GM12878 (cell line): ENCODE results near the gene GRAMD2B. TPM values are rescaled to one million over a fixed set of nuclear protein-coding genes. Genes with fewer than 3 reads are reported as not detected.

Experiments used
- ATAC-seq: fragments of 200-7000 bp; cut with Tn5 transposase; 3 replicates; pipeline ENCODE4 v1.9.1; 2020; ENCODE audit warnings: mild to moderate bottlenecking, moderate library complexity
- BruUV-seq: library from RNA; stranded (reverse); fragments of 400-500 nt; replicated peaks from 2 replicates; lab custom pipeline; 2021; lab: Mats Ljungman, UMichigan
- CTCF ChIA-PET: fragments of 300-600 bp; sonication (Branson Sonifier 250); formaldehyde crosslinking; extraction: SDS; loops from one replicate; lab custom pipeline; 2021; ENCODE audit warnings: inconsistent platforms; lab: Yijun Ruan, JAX
- POLR2A ChIA-PET: fragments of 350-600 bp; formaldehyde crosslinking; extraction: SDS; loops from one replicate; lab custom pipeline; 2021; ENCODE audit warnings: inconsistent platforms; lab: Charles Lee
- RAD21 ChIA-PET: fragments of 300-600 bp; sonication (Branson Sonifier 250); formaldehyde crosslinking; loops from one replicate; lab custom pipeline; 2023; ENCODE audit warnings: antibody characterized with exemption; ENCODE audit not compliant: unreplicated experiment; lab: Charles Lee
- SMC1A ChIA-PET: fragments of 300-600 bp; sonication (Branson Sonifier 250); formaldehyde crosslinking; loops from one replicate; lab custom pipeline; 2023; ENCODE audit not compliant: unreplicated experiment, uncharacterized antibody; lab: Charles Lee
- DNase-seq: peaks from one replicate; pipeline ENCODE4 v3.0.0-alpha.2; 2011; ENCODE audit warnings: low read depth, low spot score
- FAIRE-seq: peaks from 3 replicates; lab custom pipeline; 2011; peaks lifted over from hg19 to GRCh38; lab: Jason Lieb, UNC
- H2AFZ ChIP-seq: 2 replicates; pipeline ENCODE4 v1.6.0; 2011; ENCODE audit warnings: low read depth, low read length, control low read depth; ENCODE audit not compliant: control insufficient read depth
- H3K27ac ChIP-seq: 2 replicates; pipeline ENCODE4 v1.5.1; 2011; ENCODE audit warnings: control low read depth; ENCODE audit not compliant: control insufficient read depth, insufficient read depth
- H3K27me3 ChIP-seq, 2 experiments: replicated peaks in 1 of 2; 2 replicates each; pipeline versions ENCODE4 v1.6.0 to v1.6.1; 2011; ENCODE audit warnings: low read length in 1 of 2; ENCODE audit not compliant: control insufficient read depth in 2 of 2, insufficient read depth in 2 of 2
- H3K36me3 ChIP-seq, 2 experiments: 2 replicates each; pipeline ENCODE4 v1.5.1; 2011; ENCODE audit warnings: low read length in 1 of 2; ENCODE audit not compliant: control insufficient read depth in 2 of 2, insufficient read depth in 2 of 2
- H3K4me1 ChIP-seq: 2 replicates; pipeline ENCODE4 v1.6.1; 2011; ENCODE audit warnings: mild to moderate bottlenecking, low read length, moderate library complexity, mixed read lengths; ENCODE audit not compliant: control insufficient read depth, insufficient read depth
- H3K4me2 ChIP-seq: 2 replicates; pipeline ENCODE4 v1.6.0; 2011; ENCODE audit warnings: control low read depth; ENCODE audit not compliant: control insufficient read depth, insufficient read depth
- H3K4me3 ChIP-seq: fragments of 200-600 bp; sonication (generic); 2 replicates; pipeline ENCODE4 v1.5.1; 2016
- H3K79me2 ChIP-seq: 2 replicates; pipeline ENCODE4 v1.6.0; 2011; ENCODE audit warnings: low read length; ENCODE audit not compliant: control insufficient read depth, insufficient read depth
- H3K9ac ChIP-seq: 2 replicates; pipeline ENCODE4 v1.8.0; 2011; ENCODE audit warnings: low read length, control low read depth, mixed read lengths; ENCODE audit not compliant: control insufficient read depth, insufficient read depth
- H3K9me3 ChIP-seq: replicated peaks from 3 replicates; pipeline ENCODE4 v1.5.1; 2011; ENCODE audit warnings: mild to moderate bottlenecking, low read length; ENCODE audit not compliant: control insufficient read depth, insufficient read depth
- H4K20me1 ChIP-seq: 2 replicates; pipeline ENCODE4 v1.6.0; 2011; ENCODE audit not compliant: control insufficient read depth, insufficient read depth
- BACH1 ChIP-seq: fragments of 450-650 bp; IDR thresholded peaks from 2 replicates; pipeline ENCODE4 v1.6.1; 2017; ENCODE audit warnings: mild to moderate bottlenecking, borderline replicate concordance
- CHD2 ChIP-seq: IDR thresholded peaks from 2 replicates; pipeline ENCODE4 v1.6.1; 2011; ENCODE audit warnings: low read depth, low read length, improper control_type of control experiment, borderline replicate concordance
- CREM ChIP-seq: IDR thresholded peaks from 2 replicates; pipeline ENCODE4 v1.6.1; 2014; ENCODE audit warnings: antibody characterized with exemption, low read depth
- EED ChIP-seq: sonication (generic); IDR thresholded peaks from 2 replicates; pipeline ENCODE4 v1.6.1; 2016; ENCODE audit warnings: antibody characterized with exemption, low read depth
- FOXK2 ChIP-seq: fragments of 450-650 bp; IDR thresholded peaks from 2 replicates; pipeline ENCODE4 v1.6.1; 2017; ENCODE audit warnings: mild to moderate bottlenecking, moderate library complexity
- HDAC6 ChIP-seq: fragments of 200-600 bp; sonication (generic); IDR thresholded peaks from one replicate; pipeline ENCODE4 v1.8.0; 2017; ENCODE audit warnings: antibody characterized with exemption; ENCODE audit not compliant: unreplicated experiment
- MTA3 ChIP-seq: IDR thresholded peaks from 2 replicates; pipeline ENCODE4 v1.6.1; 2012; ENCODE audit warnings: low read length, inconsistent platforms, borderline replicate concordance
- MYB ChIP-seq: fragments of 150-350 bp; IDR thresholded peaks from 2 replicates; pipeline ENCODE4 v1.6.1; 2014; ENCODE audit warnings: mild to moderate bottlenecking, low read depth, low read length, borderline replicate concordance
- NR2C2 ChIP-seq: IDR thresholded peaks from 2 replicates; pipeline ENCODE4 v1.6.1; 2011; ENCODE audit warnings: borderline replicate concordance, low read depth; ENCODE audit not compliant: control insufficient read depth, insufficient read length
- RAD21 ChIP-seq: IDR thresholded peaks from 2 replicates; pipeline ENCODE4 v1.6.1; 2011; ENCODE audit warnings: mild to moderate bottlenecking, low read depth, low read length, moderate library complexity; ENCODE audit not compliant: insufficient read depth
- ZNF384 ChIP-seq: IDR thresholded peaks from 2 replicates; pipeline ENCODE4 v1.6.1; 2012; ENCODE audit warnings: low read depth, mild to moderate bottlenecking, low read length, improper control_type of control experiment, borderline replicate concordance
- WGBS: methylation state at CpG from one replicate; pipeline ENCODE4 v1.1.6; 2016; ENCODE audit warnings: low lambda C conversion rate; ENCODE audit not compliant: insufficient replicate concordance, insufficient coverage; ENCODE audit errors: missing lambda C conversion rate; 5-methylcytosine and 5-hydroxymethylcytosine counted together
- in situ Hi-C: fragments of 300-500 bp; cut with MboI; formaldehyde crosslinking; loops from 9 replicates; pipeline ENCODE4 v1.14.3; 2018; ENCODE audit warnings: mixed read lengths
- intact Hi-C: fragments of 100-400 bp; cut with micrococcal nuclease; formaldehyde crosslinking; loops from one replicate; pipeline ENCODE4 v1.14.2; 2022; ENCODE audit not compliant: unreplicated experiment
- polyA plus RNA-seq, 11 experiments: library from polyadenylated mRNA; depleted of rRNA in 4 of 11; unstranded in 6 of 11; stranded (reverse) in 5 of 11; fragments of >200 nt; fragmentation: Nextera tagmentation in 4 of 11; fragmentation: Illumina TruSeq in 1 of 11; extraction: Ambion mirVana in 4 of 11; extraction: Trizol in 1 of 11; gene quantifications; 1 replicate in 1 of 11; 2 replicates in 10 of 11; pipeline versions ENCODE4 v1.2.1 to v1.2.3, GENCODE V29; 2011 to 2016; ENCODE audit warnings: inconsistent platforms in 2 of 11, missing spikeins in 2 of 11, low read depth in 1 of 11
- total RNA-seq, 4 experiments: library from RNA; depleted of rRNA in 3 of 4; stranded (reverse); fragments of >200 nt in 3 of 4; fragmentation: Illumina TruSeq in 1 of 4; extraction: Trizol in 1 of 4; gene quantifications; 2 replicates each; pipeline versions ENCODE4 v1.2.1 to v1.2.3, GENCODE V29; 2013 to 2021
- TF ChIP-seq, protein P1 (sequence below): fragments of 450-650 bp; IDR thresholded peaks from 2 replicates; pipeline ENCODE4 v1.6.1; 2017; ENCODE audit warnings: low read depth, mild to moderate bottlenecking, moderate library complexity
- TF ChIP-seq, protein P2 (sequence below): fragments of 450-650 bp; formaldehyde crosslinking; IDR thresholded peaks from 2 replicates; pipeline ENCODE4 v1.4.0; 2020; ENCODE audit warnings: mild to moderate bottlenecking, moderate library complexity
- TF ChIP-seq, protein P3 (sequence below): IDR thresholded peaks from 2 replicates; pipeline ENCODE4 v1.6.1; 2011; ENCODE audit warnings: low read depth, low read length, improper control_type of control experiment, borderline replicate concordance
- TF ChIP-seq, protein P4 (sequence below), 3 experiments: IDR thresholded peaks in 2 of 3; conservative IDR thresholded peaks in 1 of 3; 2 replicates each; pipeline ENCODE4 v1.5.1; 2011; ENCODE audit warnings: low read depth in 3 of 3, low read length in 3 of 3, mild to moderate bottlenecking in 3 of 3, control low read depth in 2 of 3, moderate library complexity in 2 of 3, inconsistent platforms in 1 of 3, mixed read lengths in 1 of 3; ENCODE audit not compliant: control insufficient read depth in 2 of 3, insufficient read depth in 1 of 3; ENCODE audit errors: extremely low read depth in 1 of 3

Gene GRAMD2B
- total and polyA plus RNA-seq, 10 of the 15 experiments (the other 5 are each of a cell fraction or from before 2014, with no cell fraction given): 1.9 to 21.5 (median 8.4) TPM

DNA sequence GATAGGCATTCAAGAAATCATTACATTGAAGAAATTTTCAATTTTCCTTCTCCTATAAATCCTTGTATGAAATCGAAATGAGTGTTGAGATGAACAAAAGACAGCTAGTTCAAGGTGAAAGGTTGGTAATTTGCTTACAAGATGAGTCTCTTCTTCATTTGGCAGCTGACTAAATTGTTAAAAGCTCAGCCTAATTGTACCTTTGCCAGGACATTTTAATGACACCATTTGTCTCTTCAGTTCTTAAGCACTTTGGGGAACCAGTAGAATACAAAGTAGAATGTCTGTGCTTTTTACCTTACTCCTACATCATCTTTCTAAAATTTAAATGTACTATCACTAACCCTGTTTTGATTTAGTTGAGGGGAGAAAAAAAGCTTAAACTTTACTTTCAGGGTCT, 59.4 kb downstream of the GRAMD2B start:
- no peaks in the 10 kb centered on the region for H3K79me2 ChIP-seq
- FAIRE-seq: no peak
- POLR2A ChIA-PET: no interaction called here
- no peak for TF ChIP-seq CREM
- no peak for TF ChIP-seq RAD21
- no peak for TF ChIP-seq MYB
- TF ChIP-seq EED: no peak
- TF ChIP-seq NR2C2: no peak
- no peak for TF ChIP-seq MTA3
- TF ChIP-seq, protein P1, sequence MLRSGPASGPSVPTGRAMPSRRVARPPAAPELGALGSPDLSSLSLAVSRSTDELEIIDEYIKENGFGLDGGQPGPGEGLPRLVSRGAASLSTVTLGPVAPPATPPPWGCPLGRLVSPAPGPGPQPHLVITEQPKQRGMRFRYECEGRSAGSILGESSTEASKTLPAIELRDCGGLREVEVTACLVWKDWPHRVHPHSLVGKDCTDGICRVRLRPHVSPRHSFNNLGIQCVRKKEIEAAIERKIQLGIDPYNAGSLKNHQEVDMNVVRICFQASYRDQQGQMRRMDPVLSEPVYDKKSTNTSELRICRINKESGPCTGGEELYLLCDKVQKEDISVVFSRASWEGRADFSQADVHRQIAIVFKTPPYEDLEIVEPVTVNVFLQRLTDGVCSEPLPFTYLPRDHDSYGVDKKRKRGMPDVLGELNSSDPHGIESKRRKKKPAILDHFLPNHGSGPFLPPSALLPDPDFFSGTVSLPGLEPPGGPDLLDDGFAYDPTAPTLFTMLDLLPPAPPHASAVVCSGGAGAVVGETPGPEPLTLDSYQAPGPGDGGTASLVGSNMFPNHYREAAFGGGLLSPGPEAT: no peak
- no peak for TF ChIP-seq FOXK2
- no peak for TF ChIP-seq CHD2
- TF ChIP-seq, protein P2, sequence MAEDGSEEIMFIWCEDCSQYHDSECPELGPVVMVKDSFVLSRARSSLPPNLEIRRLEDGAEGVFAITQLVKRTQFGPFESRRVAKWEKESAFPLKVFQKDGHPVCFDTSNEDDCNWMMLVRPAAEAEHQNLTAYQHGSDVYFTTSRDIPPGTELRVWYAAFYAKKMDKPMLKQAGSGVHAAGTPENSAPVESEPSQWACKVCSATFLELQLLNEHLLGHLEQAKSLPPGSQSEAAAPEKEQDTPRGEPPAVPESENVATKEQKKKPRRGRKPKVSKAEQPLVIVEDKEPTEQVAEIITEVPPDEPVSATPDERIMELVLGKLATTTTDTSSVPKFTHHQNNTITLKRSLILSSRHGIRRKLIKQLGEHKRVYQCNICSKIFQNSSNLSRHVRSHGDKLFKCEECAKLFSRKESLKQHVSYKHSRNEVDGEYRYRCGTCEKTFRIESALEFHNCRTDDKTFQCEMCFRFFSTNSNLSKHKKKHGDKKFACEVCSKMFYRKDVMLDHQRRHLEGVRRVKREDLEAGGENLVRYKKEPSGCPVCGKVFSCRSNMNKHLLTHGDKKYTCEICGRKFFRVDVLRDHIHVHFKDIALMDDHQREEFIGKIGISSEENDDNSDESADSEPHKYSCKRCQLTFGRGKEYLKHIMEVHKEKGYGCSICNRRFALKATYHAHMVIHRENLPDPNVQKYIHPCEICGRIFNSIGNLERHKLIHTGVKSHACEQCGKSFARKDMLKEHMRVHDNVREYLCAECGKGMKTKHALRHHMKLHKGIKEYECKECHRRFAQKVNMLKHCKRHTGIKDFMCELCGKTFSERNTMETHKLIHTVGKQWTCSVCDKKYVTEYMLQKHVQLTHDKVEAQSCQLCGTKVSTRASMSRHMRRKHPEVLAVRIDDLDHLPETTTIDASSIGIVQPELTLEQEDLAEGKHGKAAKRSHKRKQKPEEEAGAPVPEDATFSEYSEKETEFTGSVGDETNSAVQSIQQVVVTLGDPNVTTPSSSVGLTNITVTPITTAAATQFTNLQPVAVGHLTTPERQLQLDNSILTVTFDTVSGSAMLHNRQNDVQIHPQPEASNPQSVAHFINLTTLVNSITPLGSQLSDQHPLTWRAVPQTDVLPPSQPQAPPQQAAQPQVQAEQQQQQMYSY (CRISPR knock-in tag): no peak
- TF ChIP-seq, protein P3, sequence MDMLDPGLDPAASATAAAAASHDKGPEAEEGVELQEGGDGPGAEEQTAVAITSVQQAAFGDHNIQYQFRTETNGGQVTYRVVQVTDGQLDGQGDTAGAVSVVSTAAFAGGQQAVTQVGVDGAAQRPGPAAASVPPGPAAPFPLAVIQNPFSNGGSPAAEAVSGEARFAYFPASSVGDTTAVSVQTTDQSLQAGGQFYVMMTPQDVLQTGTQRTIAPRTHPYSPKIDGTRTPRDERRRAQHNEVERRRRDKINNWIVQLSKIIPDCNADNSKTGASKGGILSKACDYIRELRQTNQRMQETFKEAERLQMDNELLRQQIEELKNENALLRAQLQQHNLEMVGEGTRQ: no peak
- TF ChIP-seq BACH1: no peak
- TF ChIP-seq ZNF384: no peak
- TF ChIP-seq HDAC6: no peak
- TF ChIP-seq, protein P4, sequence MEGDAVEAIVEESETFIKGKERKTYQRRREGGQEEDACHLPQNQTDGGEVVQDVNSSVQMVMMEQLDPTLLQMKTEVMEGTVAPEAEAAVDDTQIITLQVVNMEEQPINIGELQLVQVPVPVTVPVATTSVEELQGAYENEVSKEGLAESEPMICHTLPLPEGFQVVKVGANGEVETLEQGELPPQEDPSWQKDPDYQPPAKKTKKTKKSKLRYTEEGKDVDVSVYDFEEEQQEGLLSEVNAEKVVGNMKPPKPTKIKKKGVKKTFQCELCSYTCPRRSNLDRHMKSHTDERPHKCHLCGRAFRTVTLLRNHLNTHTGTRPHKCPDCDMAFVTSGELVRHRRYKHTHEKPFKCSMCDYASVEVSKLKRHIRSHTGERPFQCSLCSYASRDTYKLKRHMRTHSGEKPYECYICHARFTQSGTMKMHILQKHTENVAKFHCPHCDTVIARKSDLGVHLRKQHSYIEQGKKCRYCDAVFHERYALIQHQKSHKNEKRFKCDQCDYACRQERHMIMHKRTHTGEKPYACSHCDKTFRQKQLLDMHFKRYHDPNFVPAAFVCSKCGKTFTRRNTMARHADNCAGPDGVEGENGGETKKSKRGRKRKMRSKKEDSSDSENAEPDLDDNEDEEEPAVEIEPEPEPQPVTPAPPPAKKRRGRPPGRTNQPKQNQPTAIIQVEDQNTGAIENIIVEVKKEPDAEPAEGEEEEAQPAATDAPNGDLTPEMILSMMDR (IDR thresholded peaks at IDR 0.05 in 2 of 3, conservative IDR thresholded peaks at IDR 0.05 in 1 of 3; ENCODE audit: control insufficient read depth in 2 of 3, extremely low read depth in 1 of 3, insufficient read depth in 1 of 3, low read depth in 3 of 3, low read length in 3 of 3): no peak
- TF ChIP-seq, all 136 proteins: peak for 0
- H3K36me3 ChIP-seq: peaks cover 0 to 6% of the 10 kb centered on the region in 2 experiments; a peak in 3 of 4 replicates
- ATAC-seq (no peak), DNase-seq (no peak)
- H3K9me3 ChIP-seq: no peaks in the 10 kb centered on the region
- H3K27ac ChIP-seq: no peak overlapping the region
- H2AFZ ChIP-seq: no peak overlapping the region
- ChIA-PET RAD21 (no interaction called here), CTCF (interaction anchor here (1.0 to 1.3 kb wide), 2 partner anchors 17 to 127 kb away, joined by 3 to 6 read pairs; no protein-coding TSS in a partner anchor), SMC1A (interaction anchor here (0.7 to 1.0 kb wide), 4 partner anchors 9 to 230 kb away, joined by 3 read pairs; no protein-coding TSS in a partner anchor)
- no peak overlapping the region for H3K4me2 ChIP-seq
- H4K20me1 ChIP-seq: no peaks in the 10 kb centered on the region
- no TSS peak for BruUV-seq
- no peak overlapping the region for H3K9ac ChIP-seq
- intact Hi-C loops (no loop called here), in situ Hi-C loops (no loop called here)
- H3K4me1 ChIP-seq: no peaks in the 10 kb centered on the region
- H3K27me3 ChIP-seq: no peaks in the 10 kb centered on the region
- 0% methylated on average over 1 of the region's 1 CpG for WGBS
- no peak overlapping the region for H3K4me3 ChIP-seq
